T-cell (primary cell): ENCODE results near the gene PLPP7. TPM values are rescaled to one million over a fixed set of nuclear protein-coding genes. Genes with fewer than 3 reads are reported as not detected.

ENCODE experiments used
- ATAC-seq, 4 experiments: fragments of 200-7000 bp in 3 of 4; fragments of 150-1000 bp in 1 of 4; cut with Tn5 transposase; replicated peaks in 1 of 4; 1 replicate in 3 of 4; 2 replicates in 1 of 4; pipeline ENCODE4 v1.10.0; 2021; ENCODE audit warnings: moderate library complexity in 3 of 4, mild to moderate bottlenecking in 2 of 4, moderate number of reproducible peaks in 1 of 4
- CTCF ChIA-PET, 2 donors: fragments of 300-600 bp; sonication (Branson Sonifier 250); formaldehyde crosslinking; loops; one replicate each; lab custom pipeline; 2022; ENCODE audit warnings: antibody characterized with exemption in 2 of 2; lab: Charles Lee
- POLR2A ChIA-PET, 2 donors: fragments of 300-600 bp; sonication (Branson Sonifier 250); formaldehyde crosslinking; loops; one replicate each; lab custom pipeline; 2022; ENCODE audit warnings: antibody characterized with exemption in 2 of 2; lab: Charles Lee
- DNase-seq, 35 experiments: peaks; one replicate each; pipeline versions ENCODE4 v3.0.0 to v3.0.0-alpha.2; 2013 to 2023
- H3K27ac ChIP-seq: one replicate; pipeline ENCODE4 v1.5.1; 2013; ENCODE audit warnings: low read length
- H3K27me3 ChIP-seq, 2 experiments: replicated peaks in 1 of 2; 1 replicate in 1 of 2; 2 replicates in 1 of 2; pipeline versions ENCODE4 v1.6.1 to v1.7.0; 2013; ENCODE audit warnings: low read length in 1 of 2, mixed read lengths in 1 of 2; ENCODE audit not compliant: control insufficient read depth in 2 of 2, insufficient read depth in 2 of 2; ENCODE audit errors: extremely low read depth in 1 of 2
- H3K36me3 ChIP-seq, 2 donors: 1 replicate in 1 of 2; 2 replicates in 1 of 2; pipeline versions ENCODE4 v1.6.1 to v1.7.0; 2013; ENCODE audit warnings: low read length in 1 of 2; ENCODE audit not compliant: control insufficient read depth in 2 of 2, insufficient read depth in 1 of 2; ENCODE audit errors: extremely low read depth in 1 of 2
- H3K4me1 ChIP-seq, 2 experiments: 1 replicate in 1 of 2; 2 replicates in 1 of 2; pipeline versions ENCODE4 v1.6.1 to v1.7.0; 2013; ENCODE audit warnings: low read length in 2 of 2, mixed read lengths in 1 of 2; ENCODE audit not compliant: insufficient read depth in 2 of 2, control insufficient read depth in 1 of 2; ENCODE audit errors: extremely low read depth in 1 of 2
- H3K4me3 ChIP-seq, 2 donors: 1 replicate in 1 of 2; 2 replicates in 1 of 2; pipeline versions ENCODE4 v1.5.1 to v1.7.0; 2013; ENCODE audit warnings: mild to moderate bottlenecking in 2 of 2, low read length in 1 of 2, moderate library complexity in 1 of 2; ENCODE audit not compliant: control insufficient read depth in 1 of 2; ENCODE audit errors: extremely low read depth in 1 of 2
- H3K9me3 ChIP-seq: 2 replicates; pipeline ENCODE4 v1.7.0; 2013
- H3K27ac Mint-ChIP-seq, 2 donors: one replicate each; pipeline ENCODE4 v1.8.0; 2020 to 2021; ENCODE audit warnings: mild to moderate bottlenecking in 2 of 2, mixed read lengths in 2 of 2
- H3K27me3 Mint-ChIP-seq, 2 donors: one replicate each; pipeline ENCODE4 v1.8.0; 2021 to 2022; ENCODE audit warnings: mixed read lengths in 2 of 2
- H3K36me3 Mint-ChIP-seq: one replicate; pipeline ENCODE4 v1.8.0; 2021; ENCODE audit warnings: mixed read lengths
- H3K4me1 Mint-ChIP-seq, 3 donors: one replicate each; pipeline ENCODE4 v1.8.0; 2020 to 2022; ENCODE audit warnings: mixed read lengths in 3 of 3, mild to moderate bottlenecking in 1 of 3
- H3K4me3 Mint-ChIP-seq, 3 donors: one replicate each; pipeline ENCODE4 v1.8.0; 2020 to 2022; ENCODE audit warnings: mild to moderate bottlenecking in 3 of 3, mixed read lengths in 3 of 3, moderate library complexity in 3 of 3
- H3K9me3 Mint-ChIP-seq, 3 donors: one replicate each; pipeline ENCODE4 v1.8.0; 2020 to 2022; ENCODE audit warnings: mixed read lengths in 3 of 3
- WGBS: methylation state at CpG from one replicate; pipeline ENCODE4 v1.1.5; 2013; ENCODE audit warnings: missing lambda C conversion rate; ENCODE audit not compliant: insufficient coverage; 5-methylcytosine and 5-hydroxymethylcytosine counted together
- total RNA-seq, 35 experiments: library from RNA in 6 of 35; stranded (reverse) in 6 of 35; fragments of 120-200 nt in 1 of 35; gene quantifications; one replicate each; pipeline versions ENCODE4 v1.2.1 to v1.2.4 and lab custom pipeline; 2013 to 2026

PLPP7 gene
- total RNA-seq, 5 donors from 2014 or later (not counting 1 experiment from before 2014, with no cell fraction given) = 0.13 to 0.58 (median 0.13) TPM; not detected in 2

- Mint-ChIP-seq H3K4me3 (peak overlapping the region; percentile 82 to 91 (median 85)), H3K4me1 (peaks cover 23 to 41% (median 31%) of the 10 kb centered on the region in 3 donors), H3K36me3 (peaks cover 25% of the 10 kb centered on the region), H3K9me3 (no peaks in the 10 kb centered on the region), H3K27me3 (peaks cover 0 to 6% of the 10 kb centered on the region in 2 donors), H3K27ac (peak overlapping the region; percentile 91)
- no peaks in the 10 kb centered on the region for H3K9me3 ChIP-seq
- H3K36me3 ChIP-seq = no peaks in the 10 kb centered on the region
- peak overlapping the region; percentile 82 for H3K27ac ChIP-seq
- 5% methylated on average over 52 of the region's 59 CpGs for WGBS
- POLR2A ChIA-PET = interaction anchor here in 1 of 2 donors (1.1 kb wide), 1 partner anchor 24 kb away, joined by 4 read pairs; no protein-coding TSS in a partner anchor
- H3K4me3 ChIP-seq = peak overlapping the region; percentile 72 to 98
- ATAC-seq (peak; percentile 45 to 66 (median 47)), DNase-seq (peak in 34 of 35 experiments; percentile 38 to 84 (median 56))
- peaks cover 3 to 14% of the 10 kb centered on the region in 2 experiments for H3K27me3 ChIP-seq
- H3K4me1 ChIP-seq = peaks cover 12 to 36% of the 10 kb centered on the region in 2 experiments
- CTCF ChIA-PET = no interaction called here
These were observed 11.4 kb upstream of the PLPP7 start for GRCh38 chr9:131277910-131278701.

- Histone ChIP-seq H3K4me1 (peaks cover 12 to 35% of the 10 kb centered on the region in 2 experiments), H3K9me3 (no peaks in the 10 kb centered on the region), H3K27me3 (peaks cover 3 to 14% of the 10 kb centered on the region in 2 experiments), H3K27ac (peak overlapping the region; percentile 82), H3K4me3 (peak overlapping the region in 1 of 2 donors; percentile 42), H3K36me3 (no peaks in the 10 kb centered on the region)
- Mint-ChIP-seq H3K27ac (peak overlapping the region; percentile 91), H3K36me3 (peaks cover 19% of the 10 kb centered on the region), H3K27me3 (peaks cover 0 to 6% of the 10 kb centered on the region in 2 donors), H3K4me3 (peak overlapping the region; percentile 82 to 91 (median 85)), H3K9me3 (no peaks in the 10 kb centered on the region), H3K4me1 (peaks cover 26 to 39% (median 34%) of the 10 kb centered on the region in 3 donors)
- ChIA-PET CTCF (interaction anchor here in 1 of 2 donors (0.9 kb wide), 1 partner anchor 8 kb away, joined by 4 read pairs; no protein-coding TSS in a partner anchor), POLR2A (interaction anchor here in 1 of 2 donors (1.1 kb wide), 1 partner anchor 25 kb away, joined by 4 read pairs; no protein-coding TSS in a partner anchor)
- WGBS = 8% methylated on average over 5 of the region's 10 CpGs
- ATAC-seq (peak in 3 of 4 experiments; percentile 22 to 52 (median 30)), DNase-seq (peak in 5 of 35 experiments; percentile 22 to 69 (median 42))
These were observed 10.8 kb upstream of the PLPP7 start for GRCh38 chr9:131278702-131279111.

GRCh38 chr9:131279196-131279862, 10.2 kb upstream of the PLPP7 start:
- Mint-ChIP-seq H3K4me3 (peak overlapping the region; percentile 82 to 91 (median 85)), H3K9me3 (no peaks in the 10 kb centered on the region), H3K36me3 (peaks cover 15% of the 10 kb centered on the region), H3K27me3 (peaks cover 0 to 6% of the 10 kb centered on the region in 2 donors), H3K4me1 (peaks cover 26 to 36% (median 34%) of the 10 kb centered on the region in 3 donors), H3K27ac (peak overlapping the region; percentile 91)
- ATAC-seq = no peak
- Histone ChIP-seq H3K4me1 (peaks cover 12 to 35% of the 10 kb centered on the region in 2 experiments), H3K27me3 (peaks cover 3 to 14% of the 10 kb centered on the region in 2 experiments), H3K27ac (no peak overlapping the region), H3K4me3 (no peak overlapping the region), H3K36me3 (no peaks in the 10 kb centered on the region), H3K9me3 (no peaks in the 10 kb centered on the region)
- POLR2A ChIA-PET = no interaction called here
- CTCF ChIA-PET = interaction anchor here in 1 of 2 donors (0.6 to 0.9 kb wide), 2 partner anchors 9 to 114 kb away, joined by 3 to 4 read pairs; no protein-coding TSS in a partner anchor
- WGBS = 88% methylated on average over 9 of the region's 11 CpGs
- no peak for DNase-seq

GRCh38 chr9:131279863-131280570, 9.5 kb upstream of the PLPP7 start:
- Histone ChIP-seq H3K27me3 (peaks cover 3 to 14% of the 10 kb centered on the region in 2 experiments), H3K9me3 (no peaks in the 10 kb centered on the region), H3K36me3 (no peaks in the 10 kb centered on the region), H3K27ac (no peak overlapping the region), H3K4me1 (peaks cover 12 to 35% of the 10 kb centered on the region in 2 experiments), H3K4me3 (no peak overlapping the region)
- DNase-seq = no peak
- peaks cover 0 to 6% of the 10 kb centered on the region in 2 donors for H3K27me3 Mint-ChIP-seq
- ATAC-seq = no peak
- H3K27ac Mint-ChIP-seq = peak overlapping the region in 1 of 2 donors; percentile 91
- CTCF ChIA-PET = interaction anchor here in 1 of 2 donors (0.6 to 0.9 kb wide), 2 partner anchors 10 to 113 kb away, joined by 3 to 4 read pairs; no protein-coding TSS in a partner anchor
- H3K4me3 Mint-ChIP-seq = peak overlapping the region in 1 of 3 donors; percentile 91
- H3K4me1 Mint-ChIP-seq = peaks cover 26 to 37% (median 34%) of the 10 kb centered on the region in 3 donors
- peaks cover 8% of the 10 kb centered on the region for H3K36me3 Mint-ChIP-seq
- H3K9me3 Mint-ChIP-seq = no peaks in the 10 kb centered on the region
- POLR2A ChIA-PET = no interaction called here
- 91% methylated on average over 8 of the region's 19 CpGs for WGBS

GRCh38 chr9:131280660-131281059, 8.9 kb upstream of the PLPP7 start:
- H3K4me3 Mint-ChIP-seq = no peak overlapping the region
- H3K27ac Mint-ChIP-seq = no peak overlapping the region
- Histone ChIP-seq H3K27me3 (peaks cover 3 to 14% of the 10 kb centered on the region in 2 experiments), H3K4me1 (peaks cover 12 to 35% of the 10 kb centered on the region in 2 experiments), H3K27ac (no peak overlapping the region), H3K9me3 (no peaks in the 10 kb centered on the region), H3K4me3 (no peak overlapping the region), H3K36me3 (no peaks in the 10 kb centered on the region)
- H3K27me3 Mint-ChIP-seq = peaks cover 0 to 6% of the 10 kb centered on the region in 2 donors
- no peak for ATAC-seq
- ChIA-PET POLR2A (no interaction called here), CTCF (no interaction called here)
- WGBS = 100% methylated on average over 1 of the region's 3 CpGs
- H3K9me3 Mint-ChIP-seq = no peaks in the 10 kb centered on the region
- H3K36me3 Mint-ChIP-seq = peaks cover 4% of the 10 kb centered on the region
- peaks cover 26 to 37% (median 34%) of the 10 kb centered on the region in 3 donors for H3K4me1 Mint-ChIP-seq
- no peak for DNase-seq
